ENCODE data around the gene BNIP3. TPM values are rescaled to one million over a fixed set of nuclear protein-coding genes. Genes with fewer than 3 reads are reported as not detected.

BNIP3 gene
- total RNA-seq, 1 donor from 2014 or later: 29.2 TPM

- H3K27ac Mint-ChIP-seq (ENCODE audit: unreplicated experiment): peak overlapping the region; percentile 74
- H3K27me3 Mint-ChIP-seq (ENCODE audit: unreplicated experiment): no peaks in the 10 kb centered on the region
- peaks cover 25% of the 10 kb centered on the region for H3K4me1 Mint-ChIP-seq (ENCODE audit: unreplicated experiment)
Measured at GRCh38 chr10:131979336-131979735, 2.4 kb downstream of the BNIP3 start.

GRCh38 chr10:131978851-131979250 lies 2.9 kb downstream of the BNIP3 start:
- Mint-ChIP-seq H3K9me3 (ENCODE audit: unreplicated experiment) (no peaks in the 10 kb centered on the region), H3K27me3 (ENCODE audit: unreplicated experiment) (no peaks in the 10 kb centered on the region), H3K36me3 (ENCODE audit: unreplicated experiment) (peaks cover 3% of the 10 kb centered on the region), H3K4me3 (ENCODE audit: unreplicated experiment) (no peak overlapping the region), H3K4me1 (ENCODE audit: unreplicated experiment) (peaks cover 28% of the 10 kb centered on the region), H3K27ac (ENCODE audit: unreplicated experiment) (no peak overlapping the region)
- TF ChIP-seq CTCF (IDR thresholded peaks at IDR 0.05): no peak
- no peak for DNase-seq (ENCODE audit: extremely low spot score, unreplicated experiment)

More at GRCh38 chr10:131979336-131979735, 2.4 kb downstream of the BNIP3 start:
- DNase-seq (ENCODE audit: extremely low spot score, unreplicated experiment): no peak
- H3K4me3 Mint-ChIP-seq (ENCODE audit: unreplicated experiment): peak overlapping the region; percentile 76
- no peak for TF ChIP-seq CTCF (IDR thresholded peaks at IDR 0.05)
- no peaks in the 10 kb centered on the region for H3K9me3 Mint-ChIP-seq (ENCODE audit: unreplicated experiment)
- peaks cover 3% of the 10 kb centered on the region for H3K36me3 Mint-ChIP-seq (ENCODE audit: unreplicated experiment)

GRCh38 chr10:131978366-131978765 lies 3.4 kb downstream of the BNIP3 start:
- peaks cover 3% of the 10 kb centered on the region for H3K36me3 Mint-ChIP-seq (ENCODE audit: unreplicated experiment)
- H3K9me3 Mint-ChIP-seq (ENCODE audit: unreplicated experiment): no peaks in the 10 kb centered on the region
- DNase-seq (ENCODE audit: extremely low spot score, unreplicated experiment): no peak
- H3K27ac Mint-ChIP-seq (ENCODE audit: unreplicated experiment): no peak overlapping the region
- no peak overlapping the region for H3K4me3 Mint-ChIP-seq (ENCODE audit: unreplicated experiment)
- H3K27me3 Mint-ChIP-seq (ENCODE audit: unreplicated experiment): no peaks in the 10 kb centered on the region
- TF ChIP-seq CTCF (IDR thresholded peaks at IDR 0.05): no peak
- peaks cover 29% of the 10 kb centered on the region for H3K4me1 Mint-ChIP-seq (ENCODE audit: unreplicated experiment)

- no peak for TF ChIP-seq CTCF (IDR thresholded peaks at IDR 0.05)
- Mint-ChIP-seq H3K4me1 (ENCODE audit: unreplicated experiment) (peaks cover 36% of the 10 kb centered on the region), H3K36me3 (ENCODE audit: unreplicated experiment) (peaks cover 3% of the 10 kb centered on the region), H3K9me3 (ENCODE audit: unreplicated experiment) (no peaks in the 10 kb centered on the region), H3K4me3 (ENCODE audit: unreplicated experiment) (no peak overlapping the region), H3K27ac (ENCODE audit: unreplicated experiment) (no peak overlapping the region), H3K27me3 (ENCODE audit: unreplicated experiment) (no peaks in the 10 kb centered on the region)
- DNase-seq (ENCODE audit: extremely low spot score, unreplicated experiment): no peak
Measured at GRCh38 chr10:131977323-131978096, 4.2 kb downstream of the BNIP3 start.

GRCh38 chr10:131975796-131976195 lies 5.9 kb downstream of the BNIP3 start:
- TF ChIP-seq CTCF (IDR thresholded peaks at IDR 0.05): no peak
- Mint-ChIP-seq H3K36me3 (ENCODE audit: unreplicated experiment) (peaks cover 8% of the 10 kb centered on the region), H3K4me1 (ENCODE audit: unreplicated experiment) (peaks cover 38% of the 10 kb centered on the region), H3K27ac (ENCODE audit: unreplicated experiment) (no peak overlapping the region), H3K9me3 (ENCODE audit: unreplicated experiment) (no peaks in the 10 kb centered on the region), H3K27me3 (ENCODE audit: unreplicated experiment) (no peaks in the 10 kb centered on the region), H3K4me3 (ENCODE audit: unreplicated experiment) (no peak overlapping the region)
- no peak for DNase-seq (ENCODE audit: extremely low spot score, unreplicated experiment)

All from osteocyte (in vitro differentiated cells).